HCT116 (cell line): ENCODE results near the gene CREG1. TPM values are rescaled to one million over a fixed set of nuclear protein-coding genes. Genes with fewer than 3 reads are reported as not detected.

Experiments
- ATAC-seq: fragments of 200-7000 bp; cut with Tn5 transposase; 2 replicates; pipeline ENCODE4 v1.9.1; 2020; ENCODE audit warnings: mild to moderate bottlenecking, moderate library complexity
- BruUV-seq: library from RNA; stranded (reverse); fragments of 400-500 nt; replicated peaks from 2 replicates; lab custom pipeline; 2021; lab: Mats Ljungman, UMichigan
- CTCF ChIA-PET: fragments of 300-600 bp; sonication (Branson Sonifier 250); formaldehyde crosslinking; loops from one replicate; lab custom pipeline; 2021; ENCODE audit warnings: antibody characterized with exemption; lab: Charles Lee
- POLR2A ChIA-PET: fragments of 300-600, 350-600 bp; sonication (Branson Sonifier 250); formaldehyde crosslinking; loops from one replicate; lab custom pipeline; 2021; ENCODE audit warnings: antibody characterized with exemption; lab: Charles Lee
- RAD21 ChIA-PET, 2 experiments: fragments of 300-600 bp; sonication (Branson Sonifier 250); formaldehyde crosslinking; loops; one replicate each; lab custom pipeline; 2023; ENCODE audit warnings: low total read pairs in 2 of 2; ENCODE audit not compliant: uncharacterized antibody in 2 of 2, unreplicated experiment in 2 of 2, low non-redundant PET in 1 of 2; lab: Charles Lee
- DNase-seq: peaks from one replicate; pipeline ENCODE4 v3.0.0-alpha.2; 2010; ENCODE audit warnings: low read depth, low spot score
- H2AFZ ChIP-seq: fragments of 200-600 bp; shearing (Covaris generic), sonication (generic); 2 replicates; pipeline ENCODE4 v1.6.1; 2017; ENCODE audit warnings: low read depth, mixed run types, mixed read lengths, antibody characterized with exemption, low read length; ENCODE audit not compliant: poor library complexity, severe bottlenecking
- H3K27ac ChIP-seq: 2 replicates; pipeline ENCODE4 v1.5.1; 2012; ENCODE audit warnings: low read depth, low read length
- H3K27me3 ChIP-seq: fragments of 200-600 bp; sonication (generic); 2 replicates; pipeline ENCODE4 v1.6.1; 2016; ENCODE audit warnings: mixed run types, low read length, mixed read lengths; ENCODE audit not compliant: insufficient read depth
- H3K36me3 ChIP-seq, 2 experiments: fragments of 200-500 bp in 1 of 2; fragments of 200-600 bp in 1 of 2; sonication (Bioruptor generic) in 1 of 2; sonication (generic) in 1 of 2; 2 replicates each; pipeline versions ENCODE4 v1.5.1 to v1.6.1; 2014 to 2016; ENCODE audit warnings: low read length in 2 of 2, inconsistent platforms in 1 of 2, mixed read lengths in 1 of 2, mixed run types in 1 of 2; ENCODE audit not compliant: insufficient read depth in 2 of 2, control insufficient read depth in 1 of 2
- H3K4me1 ChIP-seq, 2 experiments: fragments of 200-600 bp in 1 of 2; sonication (generic) in 1 of 2; 2 replicates each; pipeline versions ENCODE4 v1.5.1 to v1.6.1; 2012 to 2017; ENCODE audit warnings: low read length in 2 of 2, inconsistent platforms in 1 of 2, mild to moderate bottlenecking in 1 of 2, mixed read lengths in 1 of 2, mixed run types in 1 of 2, moderate library complexity in 1 of 2; ENCODE audit not compliant: insufficient read depth in 2 of 2, control insufficient read depth in 1 of 2
- H3K4me2 ChIP-seq: fragments of 200-600 bp; sonication (generic); 2 replicates; pipeline ENCODE4 v1.6.1; 2017; ENCODE audit warnings: mixed run types, low read length, mixed read lengths
- H3K4me3 ChIP-seq, 2 experiments: fragments of 200-600 bp in 1 of 2; sonication (generic) in 1 of 2; replicated peaks in 1 of 2; 2 replicates each; pipeline ENCODE4 v1.5.1; 2011 to 2016; ENCODE audit warnings: low read length in 2 of 2, control low read depth in 1 of 2, low read depth in 1 of 2, mild to moderate bottlenecking in 1 of 2, mixed read lengths in 1 of 2, mixed run types in 1 of 2
- H3K79me2 ChIP-seq: fragments of 200-600 bp; sonication (generic); 2 replicates; pipeline ENCODE4 v1.6.1; 2017; ENCODE audit warnings: mild to moderate bottlenecking, mixed run types, low read length, moderate library complexity, mixed read lengths; ENCODE audit not compliant: insufficient read depth
- H3K9ac ChIP-seq: fragments of 200-600 bp; sonication (generic); 2 replicates; pipeline ENCODE4 v1.6.1; 2016; ENCODE audit warnings: low read length, mixed read lengths
- H3K9me2 ChIP-seq: fragments of 200-600 bp; sonication (generic), shearing (Covaris generic); 2 replicates; pipeline ENCODE4 v1.6.1; 2017; ENCODE audit warnings: mixed run types, mild to moderate bottlenecking, moderate library complexity; ENCODE audit not compliant: insufficient read depth
- H3K9me3 ChIP-seq, 2 experiments: fragments of 200-500 bp in 1 of 2; fragments of 200-600 bp in 1 of 2; sonication (Bioruptor generic) in 1 of 2; sonication (generic) in 1 of 2; 2 replicates each; pipeline ENCODE4 v1.6.1; 2014 to 2017; ENCODE audit warnings: low read length in 2 of 2, mixed read lengths in 2 of 2, inconsistent platforms in 1 of 2, low read depth in 1 of 2, mild to moderate bottlenecking in 1 of 2, mixed run types in 1 of 2, moderate library complexity in 1 of 2; ENCODE audit not compliant: control insufficient read depth in 1 of 2, insufficient read depth in 1 of 2
- H4K20me1 ChIP-seq: fragments of 200-600 bp; sonication (generic), shearing (Covaris generic); 2 replicates; pipeline ENCODE4 v1.6.1; 2017; ENCODE audit warnings: mixed run types, mild to moderate bottlenecking, moderate library complexity; ENCODE audit not compliant: insufficient read depth
- CBX3 ChIP-seq: IDR thresholded peaks from 2 replicates; pipeline ENCODE4 v1.6.1; 2012; ENCODE audit warnings: low read depth
- CEBPB ChIP-seq: IDR thresholded peaks from 2 replicates; pipeline ENCODE4 v1.6.1; 2012; ENCODE audit warnings: low read depth
- ELF1 ChIP-seq: IDR thresholded peaks from 2 replicates; pipeline ENCODE4 v1.6.1; 2012; ENCODE audit warnings: low read depth, borderline replicate concordance
- EZH2 ChIP-seq: fragments of 200-600 bp; sonication (generic); IDR thresholded peaks from 2 replicates; pipeline ENCODE4 v1.6.1; 2017; ENCODE audit warnings: antibody characterized with exemption, mixed run types
- FOSL1 ChIP-seq: IDR thresholded peaks from 2 replicates; pipeline ENCODE4 v1.6.1; 2012; ENCODE audit warnings: low read depth
- JUND ChIP-seq: IDR thresholded peaks from 2 replicates; pipeline ENCODE4 v1.6.1; 2012
- POLR2AphosphoS5 ChIP-seq: IDR thresholded peaks from 2 replicates; pipeline ENCODE4 v1.6.1; 2011; ENCODE audit warnings: mild to moderate bottlenecking, low read depth, low read length, moderate library complexity
- RAD21 ChIP-seq: IDR thresholded peaks from 2 replicates; pipeline ENCODE4 v1.6.1; 2012; ENCODE audit warnings: low read depth, mild to moderate bottlenecking
- SIN3A ChIP-seq: IDR thresholded peaks from 2 replicates; pipeline ENCODE4 v1.6.1; 2012; ENCODE audit warnings: low read depth
- SP1 ChIP-seq: IDR thresholded peaks from 2 replicates; pipeline ENCODE4 v1.6.1; 2012; ENCODE audit warnings: low read depth
- ZFX ChIP-seq: fragments of 450-650 bp; IDR thresholded peaks from 2 replicates; pipeline ENCODE4 v1.6.1; 2017
- intact Hi-C: fragments of 100-400 bp; cut with micrococcal nuclease; formaldehyde crosslinking; loops from 2 replicates; pipeline ENCODE4 v1.10.0; 2022
- total RNA-seq: library from RNA; stranded (reverse); gene quantifications from one replicate; pipeline ENCODE4 v1.2.1, GENCODE V29; 2021; ENCODE audit not compliant: unreplicated experiment
- TF ChIP-seq, protein P1 (sequence below): IDR thresholded peaks from 2 replicates; pipeline ENCODE4 v1.6.1; 2012
- TF ChIP-seq, protein P2 (sequence below), 3 experiments: fragments of 200-600 bp in 1 of 3; sonication (generic) in 1 of 3; IDR thresholded peaks in 2 of 3; conservative IDR thresholded peaks in 1 of 3; 2 replicates each; pipeline ENCODE4 v1.5.1; 2012 to 2017; ENCODE audit warnings: low read depth in 2 of 3, low read length in 2 of 3, antibody characterized with exemption in 1 of 3, borderline replicate concordance in 1 of 3, control low read depth in 1 of 3, mild to moderate bottlenecking in 1 of 3, mixed read lengths in 1 of 3, mixed run types in 1 of 3, moderate library complexity in 1 of 3; ENCODE audit not compliant: insufficient read depth in 1 of 3

Gene CREG1
- total RNA-seq, 1 experiment from 2014 or later, result 55.7 TPM

DNA sequence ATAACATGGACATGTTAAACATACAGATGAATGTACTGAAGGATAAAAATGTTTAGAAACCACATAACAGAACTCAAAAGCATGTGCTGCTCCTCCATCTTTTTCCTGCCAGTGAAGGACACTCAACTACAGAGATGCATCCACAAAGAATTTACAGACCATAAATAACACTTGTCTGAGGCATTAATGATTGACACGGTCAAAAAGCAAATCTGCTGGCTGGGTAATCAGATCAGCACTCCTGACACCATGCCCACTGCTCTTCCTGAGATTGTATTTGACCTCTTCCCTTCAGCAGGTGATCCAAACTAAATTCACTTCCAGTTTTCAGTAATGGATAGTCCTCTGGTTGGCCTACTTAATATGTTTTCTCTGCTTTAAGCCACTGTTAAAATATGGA is 6.6 kb downstream of the CREG1 start:
- no peak overlapping the region for H3K4me2 ChIP-seq
- no peaks in the 10 kb centered on the region for H3K9me2 ChIP-seq
- no peak overlapping the region for H2AFZ ChIP-seq
- no peaks in the 10 kb centered on the region for H3K9me3 ChIP-seq
- intact Hi-C loops, result no loop called here
- no peaks in the 10 kb centered on the region for H3K4me1 ChIP-seq
- ATAC-seq (no peak), DNase-seq (no peak)
- H3K4me3 ChIP-seq, result no peak overlapping the region
- ChIA-PET RAD21 (no interaction called here), POLR2A (interaction anchor here (0.7 kb wide), 1 partner anchor 241 kb away, joined by 3 read pairs; no protein-coding TSS in a partner anchor), CTCF (no interaction called here)
- TF ChIP-seq ELF1 (no peak), ZFX (no peak), CBX3 (no peak), JUND (no peak)
- no peaks in the 10 kb centered on the region for H3K27me3 ChIP-seq
- H4K20me1 ChIP-seq, result no peaks in the 10 kb centered on the region
- H3K36me3 ChIP-seq, result peaks cover 5 to 17% of the 10 kb centered on the region in 2 experiments; a peak in 3 of 4 replicates
- H3K9ac ChIP-seq, result no peak overlapping the region
- BruUV-seq, result no TSS peak
- peaks cover 13% of the 10 kb centered on the region; the same call in 1 of the 2 replicates for H3K79me2 ChIP-seq
- H3K27ac ChIP-seq, result no peak overlapping the region

DNA sequence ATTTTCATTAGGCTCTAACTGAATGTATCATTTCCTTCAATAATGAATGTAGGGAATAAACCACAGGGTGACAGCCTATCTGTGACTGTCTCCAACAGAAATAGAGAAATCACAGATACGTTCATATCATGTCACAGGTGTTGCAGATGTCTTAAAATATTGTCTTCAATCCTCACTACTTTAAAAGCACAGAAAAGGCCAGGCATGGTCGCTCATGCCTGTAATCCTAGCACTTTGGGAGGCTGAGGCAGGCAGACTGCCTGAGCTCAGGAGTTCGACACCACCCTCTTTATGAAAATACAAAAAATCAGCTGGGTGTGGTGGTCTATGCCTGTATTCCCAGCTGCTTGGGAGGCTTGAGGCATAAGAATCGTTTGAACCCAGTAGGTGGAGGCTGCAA is 8.2 kb downstream of the CREG1 start:
- H3K4me2 ChIP-seq, result no peak overlapping the region
- H2AFZ ChIP-seq, result no peak overlapping the region
- BruUV-seq, result no TSS peak
- DNase-seq (no peak), ATAC-seq (no peak)
- no peaks in the 10 kb centered on the region for H3K4me1 ChIP-seq
- no peaks in the 10 kb centered on the region for H3K9me2 ChIP-seq
- H3K27me3 ChIP-seq, result no peaks in the 10 kb centered on the region
- no peak for TF ChIP-seq EZH2
- no peak for TF ChIP-seq RAD21
- TF ChIP-seq SP1, result no peak
- TF ChIP-seq, protein P1, sequence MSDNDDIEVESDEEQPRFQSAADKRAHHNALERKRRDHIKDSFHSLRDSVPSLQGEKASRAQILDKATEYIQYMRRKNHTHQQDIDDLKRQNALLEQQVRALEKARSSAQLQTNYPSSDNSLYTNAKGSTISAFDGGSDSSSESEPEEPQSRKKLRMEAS, result no peak
- no peak for TF ChIP-seq FOSL1
- no peak for TF ChIP-seq JUND
- TF ChIP-seq POLR2AphosphoS5, result no peak
- TF ChIP-seq CEBPB, result no peak
- TF ChIP-seq, protein P2, sequence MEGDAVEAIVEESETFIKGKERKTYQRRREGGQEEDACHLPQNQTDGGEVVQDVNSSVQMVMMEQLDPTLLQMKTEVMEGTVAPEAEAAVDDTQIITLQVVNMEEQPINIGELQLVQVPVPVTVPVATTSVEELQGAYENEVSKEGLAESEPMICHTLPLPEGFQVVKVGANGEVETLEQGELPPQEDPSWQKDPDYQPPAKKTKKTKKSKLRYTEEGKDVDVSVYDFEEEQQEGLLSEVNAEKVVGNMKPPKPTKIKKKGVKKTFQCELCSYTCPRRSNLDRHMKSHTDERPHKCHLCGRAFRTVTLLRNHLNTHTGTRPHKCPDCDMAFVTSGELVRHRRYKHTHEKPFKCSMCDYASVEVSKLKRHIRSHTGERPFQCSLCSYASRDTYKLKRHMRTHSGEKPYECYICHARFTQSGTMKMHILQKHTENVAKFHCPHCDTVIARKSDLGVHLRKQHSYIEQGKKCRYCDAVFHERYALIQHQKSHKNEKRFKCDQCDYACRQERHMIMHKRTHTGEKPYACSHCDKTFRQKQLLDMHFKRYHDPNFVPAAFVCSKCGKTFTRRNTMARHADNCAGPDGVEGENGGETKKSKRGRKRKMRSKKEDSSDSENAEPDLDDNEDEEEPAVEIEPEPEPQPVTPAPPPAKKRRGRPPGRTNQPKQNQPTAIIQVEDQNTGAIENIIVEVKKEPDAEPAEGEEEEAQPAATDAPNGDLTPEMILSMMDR (IDR thresholded peaks at IDR 0.05 in 2 of 3, conservative IDR thresholded peaks at IDR 0.05 in 1 of 3; ENCODE audit: borderline replicate concordance in 1 of 3, insufficient read depth in 1 of 3, low read depth in 2 of 3, low read length in 2 of 3), result no peak
- TF ChIP-seq SIN3A, result no peak
- H3K36me3 ChIP-seq, result peaks cover 5 to 17% of the 10 kb centered on the region in 2 experiments; a peak in 3 of 4 replicates
- RAD21 ChIA-PET, result no interaction called here
- no peak overlapping the region for H3K4me3 ChIP-seq
- no peak overlapping the region for H3K9ac ChIP-seq
- intact Hi-C loops, result no loop called here
- H3K9me3 ChIP-seq, result no peaks in the 10 kb centered on the region
- H3K27ac ChIP-seq, result no peak overlapping the region
- POLR2A ChIA-PET, result no interaction called here
- no peaks in the 10 kb centered on the region for H4K20me1 ChIP-seq
- H3K79me2 ChIP-seq, result peaks cover 4% of the 10 kb centered on the region; the same call in 1 of the 2 replicates
- CTCF ChIA-PET, result no interaction called here
